Measurements from ENCODE around the gene DAZAP2.

- no peak for TF ChIP-seq EZH2 (IDR thresholded peaks at IDR 0.05; ENCODE audit: insufficient read depth, poor library complexity, severe bottlenecking)
- TF ChIP-seq EZH2phosphoT487 (IDR thresholded peaks at IDR 0.05; ENCODE audit: insufficient read depth, low read depth): no peak
These were observed 26.4 kb downstream of the DAZAP2 start for GRCh38 chr12:51265024-51265423.

All from GM23248 (cell line).